Measurements from ENCODE around the gene DEFB132. TPM values are rescaled to one million over a fixed set of nuclear protein-coding genes. Genes with fewer than 3 reads are reported as not detected.

Gene DEFB132
- total and polyA plus RNA-seq, 2 of the 4 experiments (the other 2 are of a cell fraction): not detected

GRCh38 chr20:259981-260380 is 2.5 kb downstream of the DEFB132 start:
- ChIA-PET CTCF (no interaction called here), POLR2A (ENCODE audit: unreplicated experiment) (no interaction called here)
- H3K79me1 ChIP-seq (ENCODE audit: low read depth in 1 of 2, low read length in 2 of 2): no peaks in the 10 kb centered on the region
- no peaks in the 10 kb centered on the region for H3K4me1 ChIP-seq (ENCODE audit: control insufficient read depth, insufficient read depth, low read length)
- intact Hi-C loops (cut with micrococcal nuclease) (no loop called here), in situ Hi-C loops (cut with MboI; ENCODE audit: low sequenced_read_pairs) (no loop called here), dilution Hi-C loops (cut with HindIII; ENCODE audit: low sequenced_read_pairs, unreplicated experiment) (no loop called here)
- H3K9me1 ChIP-seq (ENCODE audit: insufficient read depth, low read length): no peaks in the 10 kb centered on the region
- H3K9me3 ChIP-seq (ENCODE audit: control insufficient read depth, insufficient read depth, low read length): no peaks in the 10 kb centered on the region
- no CpG with 5 or more reads among the region's 2 CpGs for WGBS, 2 experiments (ENCODE audit: extremely low coverage in 2 of 2, insufficient read length in 1 of 2)
- H3K9ac ChIP-seq (ENCODE audit: low read depth, low read length): no peak overlapping the region
- H3K27me3 ChIP-seq (ENCODE audit: control insufficient read depth, insufficient read depth, low read length): peaks cover 20% of the 10 kb centered on the region
- H2AK9ac ChIP-seq (replicated peaks; ENCODE audit: low read depth, low read length, poor library complexity): no peak overlapping the region
- H3K18ac ChIP-seq (ENCODE audit: low read depth, low read length): no peak overlapping the region
- H3K14ac ChIP-seq (replicated peaks; ENCODE audit: low read depth, low read length): no peak overlapping the region
- H2BK20ac ChIP-seq (ENCODE audit: low read depth, low read length): no peak overlapping the region
- H2AFZ ChIP-seq (replicated peaks; ENCODE audit: low read length, poor library complexity): no peak overlapping the region
- H3K4me2 ChIP-seq (ENCODE audit: low read depth, low read length): no peak overlapping the region
- no peak overlapping the region for H3K23ac ChIP-seq (ENCODE audit: low read depth, low read length)
- no peak overlapping the region for H4K8ac ChIP-seq (ENCODE audit: low read depth in 2 of 2, low read length in 2 of 2)
- no peak overlapping the region for H3K4me3 ChIP-seq (ENCODE audit: insufficient read depth, low read depth, low read length)
- no peak overlapping the region for H3K4ac ChIP-seq (ENCODE audit: low read depth, low read length)
- H2BK5ac ChIP-seq (ENCODE audit: low read depth, low read length, poor library complexity, severe bottlenecking): no peak overlapping the region
- no peak overlapping the region for H2BK120ac ChIP-seq (ENCODE audit: low read depth, low read length)
- DNase-seq: no peak
- H2BK15ac ChIP-seq (ENCODE audit: low read depth, low read length): no peak overlapping the region
- TF ChIP-seq CTCF (conservative IDR thresholded peaks at IDR 0.05; ENCODE audit: low read depth, low read length): no peak
- no peak overlapping the region for H3K27ac ChIP-seq (ENCODE audit: insufficient read depth, low read length)
- H4K91ac ChIP-seq (ENCODE audit: insufficient read depth, low read depth, low read length): no peak overlapping the region
- no peak overlapping the region for H3K56ac ChIP-seq (ENCODE audit: extremely low read depth, insufficient read depth, low read length)
- no peak overlapping the region for H4K5ac ChIP-seq (ENCODE audit: low read depth, low read length)
- H3K36me3 ChIP-seq (ENCODE audit: control insufficient read depth, insufficient read depth, low read length): no peaks in the 10 kb centered on the region
- no peaks in the 10 kb centered on the region for H4K20me1 ChIP-seq (ENCODE audit: insufficient read depth, low read length)
- no peak for ATAC-seq (ENCODE audit: low read depth)
- BruUV-seq (replicated peaks): no TSS peak
- no peak overlapping the region for H2AK5ac ChIP-seq (ENCODE audit: low read depth, low read length)
